HG03439 (cell line): Measurements from ENCODE around the gene CEL.

Experiments used
- ATAC-seq: cut with Tn5 transposase; IDR thresholded peaks from one replicate; pipeline ENCODE4 v1.9.1; 2021; ENCODE audit warnings: mild to moderate bottlenecking, moderate library complexity; ENCODE audit not compliant: unreplicated experiment

The CEL gene

DNA sequence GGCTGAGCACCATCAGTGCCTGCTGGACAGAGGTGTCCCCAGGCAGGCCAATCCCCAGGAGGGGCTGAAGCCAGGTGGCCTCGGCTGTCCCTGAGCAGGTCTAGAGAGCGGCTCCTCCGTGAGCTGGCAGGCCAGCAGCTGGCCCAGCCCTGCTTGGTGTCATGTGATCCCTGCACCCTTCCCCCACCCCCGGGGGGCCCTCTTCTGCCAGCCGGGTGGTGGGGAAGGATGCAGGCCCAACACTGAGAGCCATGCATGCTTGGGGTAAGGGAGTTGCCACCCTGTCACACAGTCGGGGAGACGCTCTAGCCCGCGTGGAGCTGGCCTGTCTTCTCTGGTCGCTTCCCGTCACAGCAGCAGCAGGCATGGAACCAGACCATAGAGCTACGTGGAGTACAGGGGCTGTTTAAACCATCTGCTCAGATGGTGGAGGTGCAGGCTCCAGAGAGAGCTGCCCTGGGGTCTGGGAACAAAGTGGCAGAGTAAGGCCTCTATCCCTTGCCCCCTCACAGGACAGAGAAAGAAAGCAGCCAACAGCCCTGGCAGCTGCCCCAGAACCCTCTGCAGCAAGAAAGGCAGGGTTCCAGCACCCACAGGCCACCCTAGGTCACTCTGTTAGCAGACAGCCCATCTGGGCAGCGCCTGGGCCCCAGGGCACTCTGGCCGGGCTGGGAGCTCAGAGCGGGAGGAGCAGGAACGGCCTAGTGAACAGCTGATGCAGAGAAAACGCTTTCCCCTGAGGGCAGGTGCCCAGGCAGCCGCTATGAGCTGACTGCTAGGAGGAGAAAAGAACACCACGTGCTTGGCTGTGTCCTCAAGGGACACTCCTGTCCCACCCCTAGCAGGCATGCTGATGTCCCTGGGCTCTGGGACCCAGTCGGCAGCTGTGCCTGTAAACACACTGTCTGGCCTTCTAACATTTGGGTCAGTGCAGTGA lies 52.4 kb downstream of the CEL start:
- no peak for ATAC-seq

- no peak for ATAC-seq
These were observed 53.3 kb downstream of the CEL start for GRCh38 chr9:133114886-133115603.

DNA sequence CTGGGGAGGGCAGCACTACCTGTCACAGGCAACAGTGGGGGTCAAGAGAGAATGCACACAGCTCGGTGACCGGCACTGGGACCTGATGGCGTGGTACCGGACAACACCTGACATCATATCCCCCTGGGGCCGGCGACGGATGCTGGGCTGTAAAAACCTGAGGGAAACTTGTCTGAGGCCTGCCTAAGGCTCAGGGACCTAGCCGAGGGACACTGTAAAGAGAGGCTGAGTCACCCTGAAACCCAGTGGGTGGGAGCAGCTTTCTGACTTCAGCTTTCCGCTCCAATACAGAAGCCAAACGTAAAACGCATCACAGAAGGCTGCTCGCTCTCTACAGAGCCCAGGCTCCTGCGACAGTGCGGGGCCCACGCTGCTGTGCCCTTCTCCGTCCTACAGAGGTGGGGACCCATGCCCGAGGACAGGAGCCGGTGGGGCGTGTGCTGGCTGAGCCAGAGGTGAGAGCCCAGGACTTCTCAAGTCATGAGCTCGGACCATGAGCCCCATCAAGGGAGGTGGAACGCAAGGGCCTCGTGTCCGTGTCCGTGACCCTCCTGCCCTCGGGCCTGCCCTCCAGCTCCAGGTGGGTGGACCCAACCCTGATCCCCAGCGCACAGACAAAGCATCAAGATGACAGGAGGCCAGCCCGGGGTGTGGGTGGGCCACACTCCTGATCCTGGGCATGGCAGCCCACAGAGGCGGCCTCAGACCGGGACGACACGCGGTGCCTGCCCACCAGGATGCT lies 54.0 kb downstream of the CEL start:
- ATAC-seq = peak; percentile 71

GRCh38 chr9:133116346-133117231 lies 54.8 kb downstream of the CEL start:
- ATAC-seq = no peak

DNA sequence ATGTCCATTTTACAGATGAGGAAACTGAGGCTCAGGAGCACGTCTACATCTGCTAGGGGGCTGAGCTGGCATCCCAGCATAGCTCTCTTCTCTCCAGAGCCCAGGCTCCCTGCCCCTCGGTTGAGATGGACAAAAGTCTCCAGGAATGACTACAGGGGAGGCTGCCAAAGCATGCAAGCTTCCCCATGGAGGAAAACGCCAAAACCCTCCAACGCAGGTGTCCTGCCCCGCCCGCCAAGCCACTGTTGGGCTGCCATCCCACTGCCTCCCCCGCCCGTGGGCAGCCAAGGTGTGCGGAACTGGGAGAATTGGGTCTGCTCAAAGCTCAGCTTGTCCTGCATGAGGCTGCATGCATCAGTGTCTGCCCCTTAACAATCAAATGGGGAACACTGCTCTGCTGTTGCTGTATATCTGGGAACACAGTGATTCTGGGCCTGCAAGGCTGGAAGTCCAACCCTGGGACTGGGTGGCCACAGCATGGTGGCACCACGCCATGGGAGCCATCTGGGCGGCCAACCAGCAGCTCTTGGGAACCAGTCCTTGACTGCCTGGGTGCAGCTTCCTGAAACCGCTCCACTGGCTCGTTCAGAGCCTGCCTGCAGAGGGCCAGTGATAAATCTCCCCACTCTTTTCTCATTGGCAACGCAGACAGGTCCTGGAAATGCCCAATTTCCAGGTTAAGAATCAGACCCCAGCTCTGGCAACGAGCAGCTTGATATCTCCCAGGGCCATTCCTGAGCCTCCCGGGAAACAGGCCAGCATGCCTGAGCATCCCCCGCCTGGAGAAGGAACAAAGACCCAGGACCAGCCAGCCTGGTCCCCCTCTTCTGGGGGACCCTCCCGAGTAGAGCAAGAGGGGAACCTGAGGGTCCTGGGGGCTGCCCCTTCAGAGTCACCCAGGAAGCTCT lies 55.7 kb downstream of the CEL start:
- no peak for ATAC-seq

- ATAC-seq = no peak
These were observed 56.4 kb downstream of the CEL start for GRCh38 chr9:133118179-133118520.

DNA sequence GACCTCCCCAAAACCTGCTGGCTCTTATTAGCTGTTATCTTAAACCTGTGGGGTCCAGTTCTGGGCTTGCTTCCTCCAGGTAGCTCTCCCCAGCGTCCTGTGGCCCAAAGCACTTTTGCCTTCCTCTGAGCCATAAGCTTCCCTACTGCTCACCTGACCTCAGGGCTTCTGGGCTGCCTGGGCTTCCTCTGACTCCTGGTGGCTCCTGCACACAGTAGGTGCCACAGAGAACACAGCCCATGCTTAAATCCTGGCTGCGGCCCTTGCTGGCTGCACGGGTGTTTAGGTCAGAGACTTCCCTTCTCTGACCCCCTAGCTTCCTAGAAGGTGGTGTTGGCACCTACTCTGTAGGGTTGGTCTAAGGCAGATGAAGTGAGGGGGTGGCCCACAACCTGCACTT lies 56.8 kb downstream of the CEL start:
- no peak for ATAC-seq

- no peak for ATAC-seq
These were observed 57.5 kb downstream of the CEL start for GRCh38 chr9:133119103-133119845.

DNA sequence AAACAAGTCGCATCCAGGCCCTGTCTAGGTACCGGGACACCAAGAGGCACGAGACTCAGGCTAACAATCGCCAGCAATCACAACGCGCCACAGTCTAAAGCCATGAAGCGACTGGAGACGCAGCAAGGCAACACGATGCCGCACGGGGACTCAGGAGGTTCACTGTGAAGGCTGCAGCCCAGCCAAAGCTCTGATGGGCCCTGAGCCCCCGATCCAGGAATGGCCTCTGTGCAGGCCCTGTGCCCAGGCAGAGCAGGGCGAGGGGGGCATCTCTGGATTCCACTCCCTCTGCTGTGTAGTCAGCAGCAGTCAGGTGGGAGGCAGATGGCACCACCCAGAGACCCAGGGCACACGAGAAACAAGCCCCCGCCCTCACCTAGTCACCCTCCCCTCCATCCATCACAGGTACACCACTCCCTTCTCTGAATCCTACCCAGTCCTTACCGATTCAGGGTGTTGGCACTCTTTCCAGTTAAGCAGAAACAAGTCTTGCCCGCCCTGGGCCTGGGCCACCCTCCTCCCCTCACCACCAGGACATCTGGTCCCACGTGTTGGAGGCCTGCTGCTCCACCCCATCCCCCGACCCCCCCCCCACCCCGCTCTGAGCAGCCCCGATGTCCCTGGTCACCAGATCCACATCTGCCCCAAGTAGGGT lies 58.2 kb downstream of the CEL start:
- ATAC-seq = no peak

- ATAC-seq = peak; percentile 20
These were observed 58.9 kb downstream of the CEL start for GRCh38 chr9:133120501-133121197.
